Endothelial cell of umbilical vein (primary cell): Measurements from ENCODE around the gene CLDN9. TPM values are rescaled to one million over a fixed set of nuclear protein-coding genes. Genes with fewer than 3 reads are reported as not detected.

Source experiments
- BruUV-seq: library from RNA; stranded (reverse); fragments of 400-500 nt; replicated peaks from 2 replicates; lab custom pipeline; 2021; lab: Mats Ljungman, UMichigan
- CTCF ChIA-PET: fragments of 300-600, 350-600 bp; sonication (Branson Sonifier 250); formaldehyde crosslinking; loops from one replicate; lab custom pipeline; 2021; ENCODE audit warnings: antibody characterized with exemption, inconsistent platforms; lab: Charles Lee
- POLR2A ChIA-PET: fragments of 300-600, 350-600 bp; sonication (Branson Sonifier 250); formaldehyde crosslinking; loops from one replicate; lab custom pipeline; 2021; ENCODE audit warnings: antibody characterized with exemption, inconsistent platforms; lab: Charles Lee
- DNase-seq: peaks from one replicate; pipeline ENCODE4 v3.0.0-alpha.2; 2011; ENCODE audit warnings: low read depth, low spot score
- FAIRE-seq: peaks from 2 replicates; lab custom pipeline; 2011; peaks lifted over from hg19 to GRCh38; lab: Jason Lieb, UNC
- H2AFZ ChIP-seq: 2 replicates; pipeline ENCODE4 v1.6.0; 2012; ENCODE audit warnings: low read depth, low read length, control low read depth, inconsistent platforms
- H3K27ac ChIP-seq: 2 replicates; pipeline ENCODE4 v1.5.1; 2011; ENCODE audit warnings: low read depth, mild to moderate bottlenecking, control low read depth, low read length, moderate library complexity; ENCODE audit not compliant: insufficient read depth
- H3K27me3 ChIP-seq, 2 experiments: 2 replicates each; pipeline versions ENCODE4 v1.6.0 to v1.6.1; 2011; ENCODE audit warnings: low read length in 2 of 2, mixed read lengths in 1 of 2; ENCODE audit not compliant: control insufficient read depth in 2 of 2, insufficient read depth in 2 of 2
- H3K36me3 ChIP-seq, 2 experiments: 2 replicates in 1 of 2; 3 replicates in 1 of 2; pipeline ENCODE4 v1.5.1; 2011; ENCODE audit warnings: low read length in 2 of 2, mild to moderate bottlenecking in 1 of 2, moderate library complexity in 1 of 2; ENCODE audit not compliant: control insufficient read depth in 2 of 2, insufficient read depth in 2 of 2; ENCODE audit errors: extremely low read depth in 1 of 2
- H3K4me1 ChIP-seq: 3 replicates; pipeline ENCODE4 v1.5.1; 2011; ENCODE audit warnings: mild to moderate bottlenecking, low read length; ENCODE audit not compliant: control insufficient read depth, insufficient read depth; ENCODE audit errors: extremely low read depth
- H3K4me2 ChIP-seq: 2 replicates; pipeline ENCODE4 v1.6.1; 2011; ENCODE audit warnings: low read length, control low read depth, mixed read lengths; ENCODE audit not compliant: insufficient read depth
- H3K4me3 ChIP-seq, 3 experiments: fragments of 200-600 bp in 1 of 3; sonication (generic), shearing (Covaris generic) in 1 of 3; replicated peaks in 1 of 3; 2 replicates each; pipeline ENCODE4 v1.5.1; 2011 to 2016; ENCODE audit warnings: control low read depth in 3 of 3, low read length in 3 of 3, mild to moderate bottlenecking in 2 of 3, inconsistent platforms in 1 of 3, low read depth in 1 of 3, moderate library complexity in 1 of 3; ENCODE audit not compliant: insufficient read depth in 1 of 3
- H3K79me2 ChIP-seq: 2 replicates; pipeline ENCODE4 v1.6.0; 2012; ENCODE audit warnings: low read length, inconsistent platforms; ENCODE audit not compliant: control insufficient read depth, insufficient read depth
- H3K9ac ChIP-seq: replicated peaks from 2 replicates; pipeline ENCODE3; 2011; ENCODE audit warnings: low read length, control low read depth; ENCODE audit not compliant: insufficient read depth; ENCODE audit errors: extremely low read depth
- H3K9me1 ChIP-seq: replicated peaks from 3 replicates; pipeline ENCODE4 v1.6.0; 2011; ENCODE audit warnings: mild to moderate bottlenecking, low read length; ENCODE audit not compliant: control insufficient read depth, insufficient read depth; ENCODE audit errors: extremely low read depth
- H3K9me3 ChIP-seq: replicated peaks from 2 replicates; pipeline ENCODE4 v1.5.1; 2012; ENCODE audit warnings: low read length, inconsistent platforms; ENCODE audit not compliant: control insufficient read depth, insufficient read depth
- H4K20me1 ChIP-seq: replicated peaks from 2 replicates; pipeline ENCODE3; 2011; ENCODE audit warnings: mild to moderate bottlenecking, low read length; ENCODE audit not compliant: control insufficient read depth, insufficient read depth; ENCODE audit errors: extremely low read depth
- CTCF ChIP-seq, 2 donors: IDR thresholded peaks; 1 replicate in 1 of 2; 2 replicates in 1 of 2; pipeline ENCODE4 v1.5.1; 2011; ENCODE audit warnings: low read length in 2 of 2, mild to moderate bottlenecking in 2 of 2, moderate library complexity in 2 of 2, control low read depth in 1 of 2, inconsistent platforms in 1 of 2, low read depth in 1 of 2; ENCODE audit not compliant: insufficient read depth in 1 of 2; ENCODE audit errors: extremely low read depth in 1 of 2
- EZH2 ChIP-seq: IDR thresholded peaks from 2 replicates; pipeline ENCODE4 v1.6.1; 2012; ENCODE audit warnings: borderline replicate concordance, low read depth, mild to moderate bottlenecking, moderate library complexity, low read length, inconsistent platforms; ENCODE audit not compliant: severe bottlenecking
- FOS ChIP-seq: IDR thresholded peaks from 2 replicates; pipeline ENCODE4 v1.6.1; 2011; ENCODE audit warnings: mild to moderate bottlenecking, low read length, moderate library complexity, borderline replicate concordance; ENCODE audit not compliant: insufficient read depth
- GATA2 ChIP-seq: IDR thresholded peaks from 2 replicates; pipeline ENCODE4 v1.7.0; 2011; ENCODE audit warnings: low read depth, mild to moderate bottlenecking, moderate library complexity, mixed read lengths, low read length; ENCODE audit not compliant: insufficient read length, insufficient read depth
- JUN ChIP-seq: IDR thresholded peaks from 2 replicates; pipeline ENCODE4 v1.6.1; 2011; ENCODE audit warnings: borderline replicate concordance, low read depth; ENCODE audit not compliant: insufficient read length, insufficient read depth
- MAX ChIP-seq: IDR thresholded peaks from 2 replicates; pipeline ENCODE4 v1.6.1; 2011; ENCODE audit not compliant: insufficient read depth, insufficient read length
- MYC ChIP-seq: IDR thresholded peaks from one replicate; pipeline ENCODE4 v1.6.1; 2011; ENCODE audit warnings: mild to moderate bottlenecking, low read depth, low read length
- POLR2A ChIP-seq: IDR thresholded peaks from 2 replicates; pipeline ENCODE4 v1.6.1; 2012; ENCODE audit warnings: low read depth, mild to moderate bottlenecking, control low read depth, low read length
- POLR2AphosphoS5 ChIP-seq: IDR thresholded peaks from 2 replicates; pipeline ENCODE4 v1.6.1; 2012; ENCODE audit warnings: low read depth, mild to moderate bottlenecking, control low read depth, low read length, moderate library complexity; ENCODE audit not compliant: insufficient read depth
- dilution Hi-C: fragments of 300-500 bp; cut with MboI; formaldehyde crosslinking; loops from one replicate; pipeline ENCODE4 v1.15.0; 2019; ENCODE audit warnings: low sequenced_read_pairs; ENCODE audit not compliant: extremely low pct_ligation_motif_present
- intact Hi-C: fragments of 100-400 bp; cut with micrococcal nuclease; formaldehyde crosslinking; loops from one replicate; pipeline ENCODE4 v1.10.0; 2022
- polyA plus RNA-seq, 4 experiments: library from polyadenylated mRNA; depleted of rRNA in 3 of 4; stranded (reverse) in 3 of 4; unstranded in 1 of 4; fragments of >200 nt; gene quantifications; 2 replicates each; pipeline versions ENCODE4 v1.2.1 to v1.2.3, GENCODE V29; 2011 to 2012; ENCODE audit warnings: missing spikeins in 1 of 4
- total RNA-seq: library from RNA; stranded (reverse); gene quantifications from 2 replicates; pipeline ENCODE4 v1.2.3, GENCODE V29; 2021

The CLDN9 gene
- total and polyA plus RNA-seq, 2 donors (not counting 3 experiments of a cell fraction or from before 2014, with no cell fraction given) = 0.06 TPM; not detected in 1

GRCh38 chr16:3025032-3026002, 12.6 kb downstream of the CLDN9 start:
- BruUV-seq = no TSS peak
- H3K4me1 ChIP-seq = peaks cover 18% of the 10 kb centered on the region
- DNase-seq (no peak), FAIRE-seq (no peak)
- no peaks in the 10 kb centered on the region for H4K20me1 ChIP-seq
- intact Hi-C loops = no loop called here
- H3K4me3 ChIP-seq = no peak overlapping the region
- H3K4me2 ChIP-seq = no peak overlapping the region
- H3K9me1 ChIP-seq = no peaks in the 10 kb centered on the region
- dilution Hi-C loops = no loop called here
- H3K36me3 ChIP-seq = peaks cover 0 to 9% of the 10 kb centered on the region in 2 experiments
- no peak overlapping the region for H2AFZ ChIP-seq
- peaks cover 2% of the 10 kb centered on the region for H3K79me2 ChIP-seq
- no peaks in the 10 kb centered on the region for H3K9me3 ChIP-seq
- peaks cover 15 to 16% of the 10 kb centered on the region in 2 experiments for H3K27me3 ChIP-seq
- TF ChIP-seq POLR2A (no peak), GATA2 (no peak), CTCF (IDR thresholded peaks at IDR 0.05; ENCODE audit: extremely low read depth in 1 of 2, insufficient read depth in 1 of 2, low read depth in 1 of 2, low read length in 2 of 2) (no peak), EZH2 (no peak), POLR2AphosphoS5 (no peak), JUN (no peak), MAX (no peak), MYC (no peak), FOS (no peak)
- no peak overlapping the region for H3K9ac ChIP-seq
- ChIA-PET POLR2A (interaction anchor here (0.7 kb wide), 1 partner anchor 273 kb away, joined by 4 read pairs; no protein-coding TSS in a partner anchor), CTCF (interaction anchor here (0.7 to 2.2 kb wide), 4 partner anchors 8 to 109 kb away, joined by 3 to 9 read pairs (median 4); no protein-coding TSS in a partner anchor)
- H3K27ac ChIP-seq = no peak overlapping the region
